ENCODE results near the gene IFNG-AS1.
A peak's percentile ranks its signal among the peaks of the same experiment; 100 is the strongest.

Gene IFNG-AS1

GRCh38 chr12:68037616-68038255 is 48.5 kb downstream of the IFNG-AS1 start:
- no peak for DNase-seq (ENCODE audit: low read depth)

GRCh38 chr12:68038650-68039049 is 49.4 kb downstream of the IFNG-AS1 start:
- no peak for DNase-seq (ENCODE audit: low read depth)

GRCh38 chr12:68040450-68041075 is 51.3 kb downstream of the IFNG-AS1 start:
- DNase-seq (ENCODE audit: low read depth) = peak; percentile 75

GRCh38 chr12:68042212-68042699 is 53.0 kb downstream of the IFNG-AS1 start:
- peak; percentile 7 for DNase-seq (ENCODE audit: low read depth)

- no peak for DNase-seq (ENCODE audit: low read depth)
Measured at GRCh38 chr12:68043435-68043834, 54.2 kb downstream of the IFNG-AS1 start.

- no peak for DNase-seq (ENCODE audit: low read depth)
Measured at GRCh38 chr12:68048648-68049297, 59.5 kb downstream of the IFNG-AS1 start.

GRCh38 chr12:68056300-68056699 is 67.1 kb downstream of the IFNG-AS1 start:
- no peak for DNase-seq (ENCODE audit: low read depth)

- no peak for DNase-seq (ENCODE audit: low read depth)
Measured at GRCh38 chr12:68063900-68064590, 74.8 kb downstream of the IFNG-AS1 start.

GRCh38 chr12:68065163-68065562 is 75.9 kb downstream of the IFNG-AS1 start:
- DNase-seq (ENCODE audit: low read depth) = no peak

GRCh38 chr12:68065687-68066086 is 76.4 kb downstream of the IFNG-AS1 start:
- DNase-seq (ENCODE audit: low read depth) = no peak

- DNase-seq (ENCODE audit: low read depth) = peak; percentile 13
Measured at GRCh38 chr12:68067762-68068376, 78.6 kb downstream of the IFNG-AS1 start.

- no peak for DNase-seq (ENCODE audit: low read depth)
Measured at GRCh38 chr12:68069275-68069674, 80.0 kb downstream of the IFNG-AS1 start.

Data from EH (cell line).